ENCODE results near the gene C2CD4C. TPM values are rescaled to one million over a fixed set of nuclear protein-coding genes. Genes with fewer than 3 reads are reported as not detected.

Gene C2CD4C
- total and polyA plus RNA-seq, 4 donors = 0.88 to 1.4 (median 1.2) TPM

DNA sequence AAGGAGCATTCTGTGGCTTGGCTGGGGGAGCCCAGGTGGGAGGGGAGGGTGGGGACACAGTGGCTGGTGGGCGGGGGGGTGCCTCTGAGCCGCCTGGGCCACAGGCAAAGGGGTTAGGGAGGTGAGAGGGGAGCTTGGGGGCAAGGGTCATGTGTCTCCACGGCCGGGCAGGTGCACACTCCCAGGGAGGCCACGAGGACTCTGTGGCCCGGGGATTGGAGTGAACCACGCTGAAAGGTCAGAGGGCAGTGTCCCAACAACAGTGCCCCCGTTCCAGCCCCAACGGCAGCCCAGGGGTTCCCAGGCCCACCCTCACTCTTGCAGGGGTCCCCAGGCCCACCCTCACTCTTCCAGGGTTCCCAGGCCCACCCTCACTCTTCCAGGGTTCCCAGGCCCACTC is 9.6 kb downstream of the C2CD4C start:
- ATAC-seq (ENCODE audit: insufficient read depth, low FRiP score) = no peak
- no peaks in the 10 kb centered on the region for H3K36me3 ChIP-seq (ENCODE audit: control insufficient read depth in 4 of 4, insufficient read depth in 4 of 4, low read length in 4 of 4)
- TF ChIP-seq, protein P1, sequence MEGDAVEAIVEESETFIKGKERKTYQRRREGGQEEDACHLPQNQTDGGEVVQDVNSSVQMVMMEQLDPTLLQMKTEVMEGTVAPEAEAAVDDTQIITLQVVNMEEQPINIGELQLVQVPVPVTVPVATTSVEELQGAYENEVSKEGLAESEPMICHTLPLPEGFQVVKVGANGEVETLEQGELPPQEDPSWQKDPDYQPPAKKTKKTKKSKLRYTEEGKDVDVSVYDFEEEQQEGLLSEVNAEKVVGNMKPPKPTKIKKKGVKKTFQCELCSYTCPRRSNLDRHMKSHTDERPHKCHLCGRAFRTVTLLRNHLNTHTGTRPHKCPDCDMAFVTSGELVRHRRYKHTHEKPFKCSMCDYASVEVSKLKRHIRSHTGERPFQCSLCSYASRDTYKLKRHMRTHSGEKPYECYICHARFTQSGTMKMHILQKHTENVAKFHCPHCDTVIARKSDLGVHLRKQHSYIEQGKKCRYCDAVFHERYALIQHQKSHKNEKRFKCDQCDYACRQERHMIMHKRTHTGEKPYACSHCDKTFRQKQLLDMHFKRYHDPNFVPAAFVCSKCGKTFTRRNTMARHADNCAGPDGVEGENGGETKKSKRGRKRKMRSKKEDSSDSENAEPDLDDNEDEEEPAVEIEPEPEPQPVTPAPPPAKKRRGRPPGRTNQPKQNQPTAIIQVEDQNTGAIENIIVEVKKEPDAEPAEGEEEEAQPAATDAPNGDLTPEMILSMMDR (IDR thresholded peaks at IDR 0.05; ENCODE audit: control extremely low read depth, extremely low read depth) = no peak
- H3K27ac ChIP-seq (ENCODE audit: low read depth in 1 of 2, low read length in 1 of 2) = no peak overlapping the region
- DNase-seq = no peak
- no peak overlapping the region for H3K9ac ChIP-seq (ENCODE audit: insufficient read depth in 1 of 2, low read length in 2 of 2)
- H3K9me3 ChIP-seq (ENCODE audit: control insufficient read depth in 4 of 4, insufficient read depth in 3 of 4, low read length in 3 of 4) = peaks cover 0 to 6% (median 2%) of the 10 kb centered on the region in 4 donors
- 84 to 85% methylated on average over 9 of the region's 9 CpGs for WGBS, 2 donors
- H3K27me3 ChIP-seq (ENCODE audit: control insufficient read depth in 3 of 3, insufficient read depth in 3 of 3, low read length in 2 of 3) = peaks cover 0 to 5% (median 0%) of the 10 kb centered on the region in 3 donors
- H3K4me1 ChIP-seq (ENCODE audit: control insufficient read depth in 5 of 5, insufficient read depth in 5 of 5, low read length in 5 of 5) = no peaks in the 10 kb centered on the region
- no peak overlapping the region for H3K4me3 ChIP-seq

DNA sequence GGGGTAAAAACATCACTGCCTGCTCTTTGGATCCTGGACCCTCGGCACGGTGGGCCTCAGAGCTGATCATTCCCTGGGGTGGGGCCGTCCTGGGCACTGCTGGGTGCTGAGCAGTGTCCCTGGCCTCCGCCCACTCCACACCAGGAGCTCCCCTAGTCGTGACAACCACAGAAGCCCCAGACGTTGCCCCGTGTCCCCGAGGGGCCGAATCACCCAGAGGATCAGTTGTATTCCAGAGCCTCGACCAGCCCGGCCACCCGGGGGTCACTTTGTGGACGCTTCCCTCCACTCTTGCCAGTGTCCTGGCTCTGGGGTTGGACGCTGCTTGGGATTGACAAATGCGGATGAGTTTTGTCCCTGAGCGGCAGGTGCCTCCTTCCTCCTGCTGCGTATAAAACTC is 10.2 kb downstream of the C2CD4C start:
- no peak overlapping the region for H3K4me3 ChIP-seq
- H3K4me1 ChIP-seq (ENCODE audit: control insufficient read depth in 5 of 5, insufficient read depth in 5 of 5, low read length in 5 of 5) = no peaks in the 10 kb centered on the region
- TF ChIP-seq, protein P1 (IDR thresholded peaks at IDR 0.05; ENCODE audit: control extremely low read depth, extremely low read depth) = no peak
- no peak overlapping the region for H3K9ac ChIP-seq (ENCODE audit: insufficient read depth in 1 of 2, low read length in 2 of 2)
- no peak overlapping the region for H3K27ac ChIP-seq (ENCODE audit: low read depth in 1 of 2, low read length in 1 of 2)
- H3K9me3 ChIP-seq (ENCODE audit: control insufficient read depth in 4 of 4, insufficient read depth in 3 of 4, low read length in 3 of 4) = peaks cover 0 to 6% (median 2%) of the 10 kb centered on the region in 4 donors
- peaks cover 0 to 5% (median 0%) of the 10 kb centered on the region in 3 donors for H3K27me3 ChIP-seq (ENCODE audit: control insufficient read depth in 3 of 3, insufficient read depth in 3 of 3, low read length in 2 of 3)
- DNase-seq = no peak
- ATAC-seq (ENCODE audit: insufficient read depth, low FRiP score) = no peak
- no peaks in the 10 kb centered on the region for H3K36me3 ChIP-seq (ENCODE audit: control insufficient read depth in 4 of 4, insufficient read depth in 4 of 4, low read length in 4 of 4)
- 83 to 91% methylated on average over 17 of the region's 17 CpGs for WGBS, 2 donors

DNA sequence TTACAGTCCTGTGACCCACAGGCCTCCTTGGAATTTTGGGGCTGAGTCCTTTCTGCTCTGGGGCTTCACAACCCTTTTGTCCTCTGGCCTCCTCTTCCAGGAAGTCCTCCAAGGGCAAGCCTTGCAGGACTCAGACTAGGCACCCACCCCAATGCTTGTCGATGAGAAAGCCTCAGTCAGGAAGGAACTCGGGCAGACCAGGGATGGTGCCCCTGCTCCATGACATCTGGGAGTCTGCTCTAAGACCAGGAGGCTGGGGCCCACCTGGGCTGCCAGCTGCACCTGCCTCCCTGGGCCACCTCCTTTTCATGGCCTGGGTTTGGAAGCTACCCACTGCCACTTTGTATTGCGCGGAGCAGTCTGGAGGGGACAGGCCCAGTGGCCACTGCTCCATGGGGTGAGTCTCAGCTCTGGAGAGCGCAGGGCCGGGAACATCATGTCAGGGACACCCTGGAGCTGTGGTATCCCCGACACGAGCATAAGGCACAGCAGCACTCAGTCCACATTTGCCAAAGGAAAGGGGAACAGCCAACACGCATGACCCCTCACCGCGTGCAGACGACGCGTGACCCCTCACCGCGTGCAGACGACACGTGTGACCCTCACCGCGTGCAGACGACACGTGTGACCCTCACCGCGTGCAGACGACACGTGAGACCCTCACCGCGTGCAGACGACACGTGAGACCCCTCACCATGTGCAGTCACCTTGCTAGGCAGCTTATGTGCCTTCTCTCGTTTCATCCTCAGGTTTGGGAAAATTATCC is 10.8 kb downstream of the C2CD4C start:
- no peaks in the 10 kb centered on the region for H3K4me1 ChIP-seq (ENCODE audit: control insufficient read depth in 5 of 5, insufficient read depth in 5 of 5, low read length in 5 of 5)
- no peak overlapping the region for H3K9ac ChIP-seq (ENCODE audit: insufficient read depth in 1 of 2, low read length in 2 of 2)
- DNase-seq (no peak), ATAC-seq (ENCODE audit: insufficient read depth, low FRiP score) (no peak)
- WGBS, 2 donors = 92 to 93% methylated on average over 31 of the region's 31 CpGs
- no peak overlapping the region for H3K4me3 ChIP-seq
- peaks cover 0 to 1% (median 0%) of the 10 kb centered on the region in 3 donors for H3K27me3 ChIP-seq (ENCODE audit: control insufficient read depth in 3 of 3, insufficient read depth in 3 of 3, low read length in 2 of 3)
- TF ChIP-seq, protein P1 (IDR thresholded peaks at IDR 0.05; ENCODE audit: control extremely low read depth, extremely low read depth) = no peak
- H3K9me3 ChIP-seq (ENCODE audit: control insufficient read depth in 4 of 4, insufficient read depth in 3 of 4, low read length in 3 of 4) = peaks cover 0 to 6% (median 2%) of the 10 kb centered on the region in 4 donors
- no peaks in the 10 kb centered on the region for H3K36me3 ChIP-seq (ENCODE audit: control insufficient read depth in 4 of 4, insufficient read depth in 4 of 4, low read length in 4 of 4)
- no peak overlapping the region for H3K27ac ChIP-seq (ENCODE audit: low read depth in 1 of 2, low read length in 1 of 2)

Data from lung (tissue), 12 donors.